Islet of Langerhans (tissue), 1 donor: Measurements from ENCODE around the gene FAM222B.
"Not testable (repeated sequence)": the region's sequence is repeated elsewhere in the genome, so short reads cannot be mapped to it uniquely, and the experiment has no call there.

Experiments
- FAIRE-seq: peaks from one replicate; lab custom pipeline; 2011; peaks lifted over from hg19 to GRCh38; lab: Jason Lieb, UNC

The FAM222B gene

GRCh38 chr17:28726627-28727491, 115.7 kb downstream of the FAM222B start:
- no peak for FAIRE-seq

- no peak for FAIRE-seq
These were observed 116.4 kb downstream of the FAM222B start, which contains the start of gene TLCD1 for GRCh38 chr17:28726226-28726626. TSS of gene TLCD1 (minus strand) at chr17:28726233. CDS start at chr17:28726097, 136 bp downstream.

- no peak for FAIRE-seq
These were observed 116.8 kb downstream of the FAM222B start for GRCh38 chr17:28725660-28726225.

GRCh38 chr17:28725166-28725659, 117.4 kb downstream of the FAM222B start:
- FAIRE-seq: no peak

- no peak for FAIRE-seq
These were observed 118.0 kb downstream of the FAM222B start for GRCh38 chr17:28724500-28725165.

- FAIRE-seq: not testable (repeated sequence)
These were observed 118.6 kb downstream of the FAM222B start for GRCh38 chr17:28723836-28724499.

GRCh38 chr17:28723159-28723835, 119.3 kb downstream of the FAM222B start:
- no peak for FAIRE-seq

GRCh38 chr17:28722417-28723158, 120.0 kb downstream of the FAM222B start:
- FAIRE-seq: no peak

GRCh38 chr17:28720997-28721329, 121.6 kb downstream of the FAM222B start:
- not testable (repeated sequence) for FAIRE-seq

GRCh38 chr17:28720247-28720996, 122.2 kb downstream of the FAM222B start:
- no peak for FAIRE-seq

- no peak for FAIRE-seq
These were observed 123.6 kb downstream of the FAM222B start for GRCh38 chr17:28719021-28719433.

- FAIRE-seq: no peak
These were observed 124.1 kb downstream of the FAM222B start for GRCh38 chr17:28718333-28719020.

- no peak for FAIRE-seq
These were observed 124.8 kb downstream of the FAM222B start, which contains the start of gene RAB34 for GRCh38 chr17:28717578-28718332. TSS of gene RAB34 (minus strand) at chr17:28717868. CDS start at chr17:28717266, 602 bp downstream.

GRCh38 chr17:28716740-28717577, 125.6 kb downstream of the FAM222B start:
- no peak for FAIRE-seq

GRCh38 chr17:28715217-28715616, 127.4 kb downstream of the FAM222B start:
- FAIRE-seq: no peak

GRCh38 chr17:28714281-28714680, 128.3 kb downstream of the FAM222B start:
- FAIRE-seq: no peak

GRCh38 chr17:28712705-28713415, 129.7 kb downstream of the FAM222B start:
- no peak for FAIRE-seq
